Lower leg skin (tissue), 4 donors: ENCODE results near the gene THSD4. TPM values are rescaled to one million over a fixed set of nuclear protein-coding genes. Genes with fewer than 3 reads are reported as not detected.

ENCODE experiments used
- DNase-seq, 2 donors: peaks; one replicate each; pipeline ENCODE4 v3.0.0-alpha.2; 2019; ENCODE audit warnings: low spot score in 2 of 2
- H3K4me3 ChIP-seq: fragments of 200-600 bp; sonication (generic); 2 replicates; pipeline ENCODE4 v1.5.1; 2017; ENCODE audit warnings: mild to moderate bottlenecking, low read depth; ENCODE audit not compliant: poor library complexity, severe bottlenecking
- POLR2A ChIP-seq, 2 donors: fragments of 450-650 bp; IDR thresholded peaks; one replicate each; pipeline ENCODE4 v1.6.1; 2016 to 2017; ENCODE audit warnings: antibody characterized with exemption in 2 of 2, mild to moderate bottlenecking in 1 of 2, moderate library complexity in 1 of 2
- WGBS, 2 donors: methylation state at CpG; one replicate each; pipeline ENCODE4 v1.1.5; 2018; 5-methylcytosine and 5-hydroxymethylcytosine counted together
- intact Hi-C: fragments of 100-400 bp; cut with DNase I; formaldehyde crosslinking; loops from one replicate; pipeline ENCODE4 v1.15.0; 2023; ENCODE audit warnings: low total_unique reads
- total RNA-seq, 4 donors: library from RNA; depleted of rRNA; stranded (reverse); fragments of >200 nt; gene quantifications; one replicate each; pipeline ENCODE4 v1.1.0, GENCODE V29; 2016
- TF ChIP-seq, protein P1 (sequence below), 3 donors: fragments of 450-650 bp; IDR thresholded peaks; one replicate each; pipeline ENCODE4 v1.5.1; 2016; ENCODE audit warnings: antibody characterized with exemption in 3 of 3, mild to moderate bottlenecking in 3 of 3, moderate library complexity in 2 of 3

THSD4 gene
- total RNA-seq, 4 donors from 2014 or later, result 9.3 to 39.2 (median 32.8) TPM

DNA sequence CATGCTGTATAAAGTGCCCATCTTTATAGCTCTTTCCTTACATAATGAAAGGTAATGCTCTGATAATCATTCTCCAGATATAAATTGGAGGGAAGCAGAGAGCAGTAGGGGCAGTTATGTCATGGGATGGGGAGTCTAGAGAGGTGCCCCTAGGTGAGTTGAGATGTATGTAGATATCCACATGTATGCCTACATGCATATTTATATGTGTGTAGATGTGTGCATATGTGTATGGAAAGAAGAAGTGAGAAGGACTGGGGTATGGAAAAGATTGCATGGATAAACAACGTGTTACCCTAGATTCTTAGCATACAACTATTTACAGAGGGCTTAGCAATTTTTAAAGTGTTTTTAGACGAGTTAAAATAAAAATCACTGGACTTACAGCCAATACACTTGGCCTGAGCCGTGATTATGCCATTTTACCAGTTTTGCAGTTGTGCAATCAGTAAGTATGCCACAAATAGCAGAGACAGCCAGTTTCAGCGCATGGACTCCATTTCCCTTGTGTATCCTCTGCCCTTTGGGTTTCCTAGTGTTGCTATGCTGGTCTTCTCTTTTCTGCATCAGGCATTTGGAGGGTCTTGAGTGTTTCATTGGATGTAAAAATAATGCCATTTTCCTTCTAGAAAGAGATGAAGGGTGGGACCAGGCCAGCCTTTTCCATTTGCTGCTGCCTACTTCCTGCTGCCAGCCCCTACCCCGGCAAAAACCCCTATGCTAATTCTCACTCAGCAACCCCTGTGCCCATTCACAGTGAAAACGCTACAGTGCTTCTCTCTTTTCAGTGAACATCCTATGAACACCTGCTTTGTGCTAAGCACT is 495.7 kb downstream of the THSD4 start:
- TF ChIP-seq, protein P1, sequence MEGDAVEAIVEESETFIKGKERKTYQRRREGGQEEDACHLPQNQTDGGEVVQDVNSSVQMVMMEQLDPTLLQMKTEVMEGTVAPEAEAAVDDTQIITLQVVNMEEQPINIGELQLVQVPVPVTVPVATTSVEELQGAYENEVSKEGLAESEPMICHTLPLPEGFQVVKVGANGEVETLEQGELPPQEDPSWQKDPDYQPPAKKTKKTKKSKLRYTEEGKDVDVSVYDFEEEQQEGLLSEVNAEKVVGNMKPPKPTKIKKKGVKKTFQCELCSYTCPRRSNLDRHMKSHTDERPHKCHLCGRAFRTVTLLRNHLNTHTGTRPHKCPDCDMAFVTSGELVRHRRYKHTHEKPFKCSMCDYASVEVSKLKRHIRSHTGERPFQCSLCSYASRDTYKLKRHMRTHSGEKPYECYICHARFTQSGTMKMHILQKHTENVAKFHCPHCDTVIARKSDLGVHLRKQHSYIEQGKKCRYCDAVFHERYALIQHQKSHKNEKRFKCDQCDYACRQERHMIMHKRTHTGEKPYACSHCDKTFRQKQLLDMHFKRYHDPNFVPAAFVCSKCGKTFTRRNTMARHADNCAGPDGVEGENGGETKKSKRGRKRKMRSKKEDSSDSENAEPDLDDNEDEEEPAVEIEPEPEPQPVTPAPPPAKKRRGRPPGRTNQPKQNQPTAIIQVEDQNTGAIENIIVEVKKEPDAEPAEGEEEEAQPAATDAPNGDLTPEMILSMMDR (IDR thresholded peaks at IDR 0.05), result no peak
- TF ChIP-seq POLR2A (IDR thresholded peaks at IDR 0.05), result no peak
- intact Hi-C loops, result no loop called here
- WGBS, 2 donors, result 66 to 73% methylated on average over 6 of the region's 6 CpGs
- H3K4me3 ChIP-seq, result no peak overlapping the region
- no peak for DNase-seq

DNA sequence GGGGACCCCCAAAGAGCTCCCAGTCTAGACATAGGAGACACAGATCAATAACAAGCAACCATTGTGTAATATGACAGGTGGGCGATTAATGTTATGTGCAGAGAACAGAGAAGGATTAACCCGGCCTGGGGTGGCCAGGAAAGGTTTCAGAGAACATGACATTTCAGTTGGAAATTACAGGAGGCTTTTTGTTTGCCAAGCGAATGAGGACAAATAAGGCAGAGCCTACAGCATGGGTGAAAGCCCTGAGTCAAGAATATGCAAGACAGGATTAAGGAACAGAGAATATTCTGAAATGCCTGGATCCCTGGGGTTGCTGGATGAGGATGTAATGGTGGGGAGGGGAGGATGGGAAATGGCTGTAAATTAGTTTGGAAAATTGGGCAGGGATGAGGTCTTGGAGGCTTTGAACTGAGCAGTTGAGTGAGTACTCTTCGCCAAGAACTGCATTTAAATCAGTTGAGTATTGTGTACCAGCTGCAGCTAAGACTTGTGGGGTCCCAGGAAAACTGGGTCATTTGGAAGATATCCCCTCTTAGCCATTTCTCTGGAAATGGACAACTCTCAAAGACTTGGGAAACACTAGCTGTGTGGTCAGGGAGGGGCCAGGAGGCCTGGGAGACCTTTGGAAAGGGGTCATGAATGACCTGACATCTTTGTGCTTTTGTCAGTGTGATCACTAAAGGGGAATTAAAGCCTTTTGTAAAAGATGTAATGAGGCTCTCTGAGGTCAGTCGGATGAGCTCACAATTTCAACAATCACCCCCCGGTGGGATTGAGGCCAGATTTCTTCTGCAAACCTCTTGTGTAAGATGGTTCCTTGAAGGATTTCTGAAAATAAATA is 496.5 kb downstream of the THSD4 start:
- 87 to 91% methylated on average over 6 of the region's 6 CpGs for WGBS, 2 donors
- TF ChIP-seq POLR2A (IDR thresholded peaks at IDR 0.05), result no peak
- TF ChIP-seq, protein P1 (IDR thresholded peaks at IDR 0.05), result no peak
- no peak overlapping the region for H3K4me3 ChIP-seq
- intact Hi-C loops, result no loop called here
- no peak for DNase-seq

DNA sequence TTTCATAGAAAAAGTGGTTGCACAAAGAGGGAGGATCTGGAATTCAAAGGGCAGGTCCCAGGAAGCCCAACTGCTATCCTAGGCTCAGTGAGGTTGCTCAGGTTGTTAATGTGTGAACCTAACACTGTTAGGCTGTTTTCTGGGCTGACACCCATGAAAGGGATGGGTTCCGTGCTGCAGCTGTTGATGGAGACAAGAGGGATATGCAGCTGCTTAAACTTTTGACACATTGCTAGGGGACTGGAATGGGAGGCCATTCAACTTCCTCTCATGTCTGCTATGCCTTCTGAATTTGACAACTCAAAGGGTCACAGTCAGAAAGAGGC is 497.1 kb downstream of the THSD4 start:
- intact Hi-C loops, result no loop called here
- H3K4me3 ChIP-seq, result no peak overlapping the region
- no peak for DNase-seq
- 85 to 100% methylated on average over 1 of the region's 1 CpG for WGBS, 2 donors
- no peak for TF ChIP-seq POLR2A (IDR thresholded peaks at IDR 0.05)
- TF ChIP-seq, protein P1 (IDR thresholded peaks at IDR 0.05), result no peak

DNA sequence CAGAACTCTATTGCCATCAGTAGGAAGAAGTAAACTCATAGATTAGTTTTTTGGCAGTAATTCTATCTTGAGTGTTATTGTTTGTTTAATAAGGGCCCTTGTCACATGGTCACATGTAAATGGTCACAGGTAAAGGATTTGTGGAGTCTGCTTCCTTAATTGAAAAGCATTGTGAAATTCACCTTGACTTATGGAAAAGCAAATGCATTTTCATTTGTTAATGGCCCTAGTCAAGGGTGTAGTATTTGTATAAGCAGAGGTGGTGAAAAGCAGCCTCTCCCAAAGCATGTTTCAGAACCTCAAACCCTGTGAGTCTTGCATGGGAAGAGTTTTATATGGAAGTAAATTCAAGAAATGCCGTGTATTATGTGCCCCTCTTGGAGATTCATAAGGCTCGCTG is 497.6 kb downstream of the THSD4 start:
- no peak for DNase-seq
- intact Hi-C loops, result no loop called here
- 96 to 97% methylated on average over 2 of the region's 2 CpGs for WGBS, 2 donors
- H3K4me3 ChIP-seq, result no peak overlapping the region
- no peak for TF ChIP-seq POLR2A (IDR thresholded peaks at IDR 0.05)
- TF ChIP-seq, protein P1 (IDR thresholded peaks at IDR 0.05), result no peak

DNA sequence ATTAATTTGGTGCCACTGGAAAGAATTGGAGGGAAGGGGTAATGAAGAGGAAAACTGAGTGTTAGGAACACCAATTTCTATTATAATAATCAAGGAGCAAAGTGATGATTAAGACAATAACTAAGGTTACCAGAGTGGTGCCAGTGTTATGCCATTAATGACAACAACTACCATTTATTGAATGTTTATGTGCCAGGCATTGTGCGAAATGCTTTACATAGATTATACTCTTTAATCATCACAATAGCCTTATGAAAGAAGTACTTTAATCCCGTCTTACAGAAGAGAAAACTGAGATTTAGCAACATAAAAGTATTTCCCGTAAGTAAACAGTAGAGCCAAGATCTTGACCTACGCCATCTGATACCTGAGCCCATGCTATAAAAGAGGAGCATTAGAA is 507.8 kb downstream of the THSD4 start:
- no peak for DNase-seq
- TF ChIP-seq, protein P1 (IDR thresholded peaks at IDR 0.05), result no peak
- TF ChIP-seq POLR2A (IDR thresholded peaks at IDR 0.05), result no peak
- intact Hi-C loops, result no loop called here
- H3K4me3 ChIP-seq, result no peak overlapping the region
- 96 to 97% methylated on average over 4 of the region's 4 CpGs for WGBS, 2 donors
